Islet precursor cell (in vitro differentiated cells): Measurements from ENCODE around the gene CFAP77.
"Not testable (repeated sequence)": the region's sequence is repeated elsewhere in the genome, so short reads cannot be mapped to it uniquely, and the experiment has no call there.

ENCODE experiments used
- DNase-seq: peaks from one replicate; pipeline ENCODE4 v3.0.0-alpha.2; 2018

The CFAP77 gene

GRCh38 chr9:132552041-132552440 lies 142.0 kb downstream of the CFAP77 start:
- no peak for DNase-seq

- no peak for DNase-seq
Observed at GRCh38 chr9:132554755-132555154, 144.7 kb downstream of the CFAP77 start.

GRCh38 chr9:132555528-132555927 lies 145.5 kb downstream of the CFAP77 start:
- DNase-seq: no peak

GRCh38 chr9:132556235-132556634 lies 146.2 kb downstream of the CFAP77 start:
- DNase-seq: no peak

GRCh38 chr9:132556714-132557113 lies 146.7 kb downstream of the CFAP77 start:
- DNase-seq: no peak

GRCh38 chr9:132557159-132557558 lies 147.1 kb downstream of the CFAP77 start:
- DNase-seq: no peak

- no peak for DNase-seq
Observed at GRCh38 chr9:132559711-132560110, 149.7 kb downstream of the CFAP77 start.

- no peak for DNase-seq
Observed at GRCh38 chr9:132560616-132561202, 150.7 kb downstream of the CFAP77 start.

GRCh38 chr9:132562306-132562573 lies 152.2 kb downstream of the CFAP77 start:
- no peak for DNase-seq

- DNase-seq: no peak
Observed at GRCh38 chr9:132564526-132564925, 154.5 kb downstream of the CFAP77 start.

GRCh38 chr9:132568787-132569186 lies 158.8 kb downstream of the CFAP77 start:
- DNase-seq: not testable (repeated sequence)

GRCh38 chr9:132571806-132572600 lies 162.0 kb downstream of the CFAP77 start:
- no peak for DNase-seq

- DNase-seq: peak; percentile 74
Observed at GRCh38 chr9:132572921-132573320, 162.9 kb downstream of the CFAP77 start.

GRCh38 chr9:132575005-132575609 lies 165.1 kb downstream of the CFAP77 start:
- peak; percentile 90 for DNase-seq

GRCh38 chr9:132575811-132576210 lies 165.8 kb downstream of the CFAP77 start:
- no peak for DNase-seq

- no peak for DNase-seq
Observed at GRCh38 chr9:132577119-132577518, 167.1 kb downstream of the CFAP77 start.

GRCh38 chr9:132578367-132578932 lies 168.4 kb downstream of the CFAP77 start:
- no peak for DNase-seq

GRCh38 chr9:132579427-132579798 lies 169.4 kb downstream of the CFAP77 start:
- DNase-seq: no peak

- no peak for DNase-seq
Observed at GRCh38 chr9:132582276-132582785, 172.3 kb downstream of the CFAP77 start, which contains the start of gene BARHL1. TSS of gene BARHL1 (plus strand) at chr9:132582606. CDS start at chr9:132582798, 192 bp downstream.

GRCh38 chr9:132582786-132583583 lies 173.0 kb downstream of the CFAP77 start:
- no peak for DNase-seq

- no peak for DNase-seq
Observed at GRCh38 chr9:132583584-132584304, 173.7 kb downstream of the CFAP77 start.
